ENCODE data around the gene MCF2L.

MCF2L gene

DNA sequence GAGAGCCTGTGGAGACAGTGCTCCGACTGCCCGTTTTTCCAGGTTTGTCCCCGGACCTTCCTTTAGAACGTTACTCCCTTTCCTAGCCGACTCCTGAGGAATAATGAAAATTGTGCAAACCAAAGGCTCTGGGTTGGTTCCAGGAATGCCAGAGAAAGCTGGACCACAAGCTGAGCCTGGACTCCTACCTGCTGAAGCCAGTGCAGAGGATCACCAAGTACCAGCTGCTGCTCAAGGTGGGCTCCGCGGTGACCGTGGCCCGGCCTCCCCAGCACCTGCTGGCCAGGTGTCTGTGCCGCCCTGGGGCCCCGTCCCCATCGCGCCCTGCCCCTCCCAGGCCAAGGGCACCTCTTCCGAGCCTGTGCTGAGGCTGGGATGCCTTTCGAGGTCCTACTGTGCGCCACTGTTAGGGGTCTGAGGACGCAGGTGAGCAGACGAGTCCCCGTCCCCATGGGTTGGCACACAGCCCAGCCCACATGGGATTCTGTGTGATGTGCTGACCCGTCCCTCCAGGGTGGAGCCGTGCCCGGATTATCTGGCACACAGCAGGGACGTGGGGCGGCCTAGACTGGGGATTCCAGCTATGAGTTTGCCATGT, 116.0 kb downstream of the MCF2L start:
- no peak for DNase-seq

- DNase-seq: no peak
These were observed 117.2 kb downstream of the MCF2L start for GRCh38 chr13:113086031-113086750.

DNA sequence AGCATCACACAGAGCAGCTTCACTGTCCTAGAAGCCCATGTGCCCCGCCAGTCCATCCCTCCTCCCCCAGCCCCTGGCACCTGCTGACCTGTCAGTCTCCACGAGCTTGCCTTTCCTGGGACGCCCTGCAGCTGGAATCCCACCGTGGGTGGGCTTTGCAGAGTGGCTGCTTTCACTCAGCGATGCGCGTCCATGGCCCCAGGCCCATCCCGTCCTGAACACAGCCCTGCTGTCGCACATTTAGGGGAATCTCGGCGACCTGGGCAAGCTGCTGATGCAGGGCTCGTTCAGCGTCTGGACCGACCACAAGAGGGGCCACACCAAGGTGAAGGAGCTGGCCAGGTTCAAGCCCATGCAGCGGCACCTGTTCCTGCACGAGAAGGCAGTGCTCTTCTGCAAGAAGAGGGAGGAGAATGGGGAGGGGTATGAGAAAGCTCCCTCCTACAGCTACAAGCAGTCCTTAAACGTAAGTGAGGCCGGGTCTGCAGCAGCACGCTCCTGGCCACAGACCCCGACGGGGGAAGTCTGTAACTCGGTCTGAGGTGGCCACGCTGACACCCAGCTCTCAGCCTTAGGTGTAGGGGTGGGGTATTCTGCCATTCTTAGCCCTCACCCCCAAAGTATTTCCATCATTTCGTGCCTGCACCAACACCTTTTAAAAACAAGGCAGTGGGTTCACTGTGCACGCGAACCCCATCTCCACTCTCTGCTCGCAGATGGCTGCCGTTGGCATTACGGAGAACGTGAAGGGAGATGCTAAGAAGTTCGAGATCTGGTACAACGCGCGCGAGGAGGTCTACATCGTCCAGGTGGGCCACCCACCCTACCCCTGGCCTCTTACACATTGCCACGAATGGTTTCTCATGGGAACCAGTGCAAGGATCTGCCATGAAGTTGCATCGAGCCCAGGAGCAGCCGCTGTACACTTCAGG, 118.2 kb downstream of the MCF2L start:
- DNase-seq: no peak

GRCh38 chr13:113087923-113088690, 119.1 kb downstream of the MCF2L start:
- DNase-seq: no peak

- no peak for DNase-seq
These were observed 119.6 kb downstream of the MCF2L start for GRCh38 chr13:113088691-113089020.

- no peak for DNase-seq
These were observed 120.8 kb downstream of the MCF2L start for GRCh38 chr13:113089693-113090414.

DNA sequence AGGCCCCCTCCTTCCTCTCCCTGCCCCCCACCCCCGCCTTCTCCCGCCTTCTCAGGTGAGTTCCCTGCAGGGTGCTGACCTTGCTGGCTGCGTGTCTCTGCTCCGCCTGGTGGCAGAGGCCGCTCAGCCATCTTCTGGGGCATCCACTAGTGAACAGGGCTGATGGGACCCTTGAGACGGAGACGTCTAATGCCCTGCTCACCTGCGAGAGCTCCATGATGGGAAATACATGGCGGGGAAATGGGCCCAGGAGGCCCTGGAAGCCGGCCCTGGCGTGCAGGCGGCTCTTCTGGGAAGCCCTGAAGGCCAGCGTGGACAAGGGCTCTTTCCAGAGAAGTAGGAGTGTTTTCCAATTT, 121.4 kb downstream of the MCF2L start:
- no peak for DNase-seq

DNA sequence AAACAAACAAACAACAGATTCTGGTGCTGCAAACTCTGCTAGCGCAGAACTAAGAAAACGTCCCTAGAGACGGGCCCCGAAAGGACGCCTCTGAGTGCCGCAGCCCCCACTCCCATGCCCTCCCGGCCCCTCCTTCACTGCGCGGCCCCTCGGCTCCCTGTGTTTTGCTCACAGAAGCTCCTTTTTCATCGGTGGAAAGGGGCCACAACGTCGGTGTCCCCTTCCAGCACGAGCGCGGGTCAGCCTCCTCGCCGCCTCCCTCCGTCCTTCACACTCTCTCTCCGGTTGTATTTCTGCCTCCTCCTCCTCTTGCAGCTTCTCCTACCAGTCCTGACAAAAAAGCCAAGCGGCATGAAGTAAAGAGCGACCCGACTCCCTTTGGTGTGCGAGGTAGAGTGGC, 121.8 kb downstream of the MCF2L start:
- DNase-seq: no peak

- DNase-seq: no peak
These were observed 122.3 kb downstream of the MCF2L start for GRCh38 chr13:113091211-113091771.

DNA sequence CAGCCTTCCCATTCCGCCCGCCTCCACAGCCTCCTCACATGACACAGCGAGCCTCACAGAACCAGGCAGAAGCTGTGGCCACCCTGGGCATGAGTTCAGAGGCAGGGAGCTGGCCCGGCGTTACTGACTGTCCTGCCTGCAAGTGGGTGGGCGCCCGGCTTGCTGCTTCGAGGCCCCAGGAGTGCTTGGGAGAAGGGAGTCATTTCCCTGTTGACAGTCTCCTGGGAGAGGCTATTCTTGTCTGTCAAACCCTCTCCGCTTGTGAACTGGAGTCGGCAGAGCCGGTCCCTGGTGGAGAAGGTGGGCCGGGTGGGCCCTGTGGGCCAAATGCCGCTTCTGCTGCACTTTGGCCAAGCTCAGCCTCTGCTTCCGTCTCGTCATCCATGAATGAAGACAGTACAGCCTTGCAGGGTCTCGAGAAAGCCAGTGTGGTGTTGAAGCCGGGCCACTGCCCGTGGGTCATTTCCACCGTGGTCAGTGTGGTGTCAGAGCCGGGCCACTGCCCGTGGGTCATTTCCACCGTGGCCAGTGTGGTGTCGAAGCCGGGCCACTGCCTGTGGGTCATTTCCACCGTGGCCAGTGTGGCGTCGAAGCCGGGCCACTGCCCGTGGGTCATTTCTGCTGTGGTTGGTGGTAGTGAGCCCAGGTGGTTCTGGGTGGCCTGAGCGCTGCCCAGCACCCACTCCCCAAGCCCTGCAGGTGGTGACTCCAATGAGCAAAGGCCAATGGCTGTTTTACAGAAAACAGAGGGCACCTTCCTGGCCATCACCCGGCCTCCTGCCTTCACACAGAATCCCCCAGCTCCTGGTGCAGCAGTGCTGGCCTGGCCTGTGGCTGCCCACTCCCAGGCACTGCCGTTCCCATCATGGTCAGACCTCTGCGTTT, 123.1 kb downstream of the MCF2L start:
- DNase-seq: no peak

GRCh38 chr13:113092776-113093579, 124.0 kb downstream of the MCF2L start:
- DNase-seq: no peak

DNA sequence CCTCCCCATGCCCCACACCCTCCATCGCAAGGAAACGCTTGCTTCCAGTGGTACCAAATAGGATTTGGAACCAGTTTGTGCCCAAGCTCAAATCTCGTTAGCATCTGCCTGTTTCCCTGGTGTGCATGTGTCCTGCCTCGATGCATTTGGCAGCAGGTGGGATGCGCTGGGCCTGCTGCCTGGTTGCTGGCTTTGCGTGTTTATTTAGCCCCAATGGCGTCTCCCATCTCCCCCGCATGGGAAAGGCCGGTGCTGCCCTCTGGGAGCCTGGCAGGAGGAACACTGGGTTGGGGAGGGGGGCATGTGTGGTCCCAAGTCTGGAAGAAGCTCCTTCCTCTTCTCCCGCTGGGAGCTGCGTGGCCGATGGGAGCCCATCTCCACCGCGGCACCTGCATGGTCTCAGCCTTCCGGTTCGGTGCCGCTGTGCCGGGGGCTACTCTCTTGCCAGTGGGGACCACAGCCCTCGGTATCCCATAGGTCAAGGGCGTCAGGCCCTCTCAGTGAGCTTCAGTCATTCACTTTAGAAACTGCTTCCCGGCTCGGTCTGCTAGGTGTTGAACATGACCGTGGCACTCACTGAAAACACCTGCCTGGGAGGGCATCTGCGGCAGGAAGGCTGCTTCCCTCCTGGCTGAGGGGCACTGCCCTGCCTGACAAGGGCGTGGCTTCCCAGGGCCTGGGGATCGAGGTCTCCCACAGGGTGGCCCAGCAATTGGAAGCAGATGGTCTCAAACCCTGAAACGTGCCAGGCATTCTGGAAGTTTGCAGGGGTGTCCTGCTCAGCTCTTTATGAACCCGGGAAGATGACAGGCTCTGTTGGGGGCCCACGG, 124.8 kb downstream of the MCF2L start:
- no peak for DNase-seq

DNA sequence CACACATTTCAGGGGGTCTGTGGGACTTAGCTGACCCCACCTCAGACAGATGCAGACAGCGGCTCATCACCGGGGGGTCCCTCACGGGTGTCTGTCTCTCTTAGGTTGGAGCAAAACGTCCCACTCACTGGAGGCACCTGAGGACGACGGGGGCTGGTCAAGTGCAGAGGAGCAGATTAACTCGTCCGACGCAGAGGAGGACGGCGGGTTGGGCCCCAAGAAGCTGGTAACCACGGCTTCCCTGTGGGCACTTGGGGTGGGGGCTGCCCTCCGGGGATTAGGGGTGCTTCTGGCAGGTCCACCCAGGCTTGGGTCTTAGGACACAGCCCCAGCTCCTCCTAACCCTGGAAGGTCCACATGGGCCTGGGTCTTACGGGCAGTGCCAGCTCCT, 125.4 kb downstream of the MCF2L start:
- DNase-seq: no peak

GRCh38 chr13:113095146-113096051, 126.4 kb downstream of the MCF2L start:
- DNase-seq: no peak

- DNase-seq: no peak
These were observed 127.2 kb downstream of the MCF2L start for GRCh38 chr13:113096052-113096744.

- no peak for DNase-seq
These were observed 127.8 kb downstream of the MCF2L start for GRCh38 chr13:113096745-113097305.

DNA sequence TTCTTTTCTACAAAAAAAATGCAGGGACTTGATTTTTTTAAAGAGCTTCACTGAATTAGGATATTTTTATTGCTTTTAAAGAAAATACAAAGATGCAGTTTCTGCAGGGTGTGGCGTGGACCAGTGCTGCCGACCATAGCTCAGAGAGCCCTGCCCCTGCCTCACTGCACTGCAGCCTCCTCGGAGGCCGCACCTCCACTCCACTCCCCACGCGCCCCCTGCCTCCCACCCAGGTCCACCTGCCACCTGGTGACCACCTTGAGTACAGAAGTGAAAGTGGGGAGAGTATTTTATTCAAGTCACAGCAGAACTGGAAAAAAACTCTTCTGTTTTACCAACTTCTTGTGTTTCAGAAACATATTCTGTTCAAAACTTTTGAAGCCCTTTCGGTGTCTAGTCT, 128.6 kb downstream of the MCF2L start:
- no peak for DNase-seq

Measured in fibroblast of skin of scalp (primary cell).